ENCODE data around the gene EPB41L2.

EPB41L2 gene

DNA sequence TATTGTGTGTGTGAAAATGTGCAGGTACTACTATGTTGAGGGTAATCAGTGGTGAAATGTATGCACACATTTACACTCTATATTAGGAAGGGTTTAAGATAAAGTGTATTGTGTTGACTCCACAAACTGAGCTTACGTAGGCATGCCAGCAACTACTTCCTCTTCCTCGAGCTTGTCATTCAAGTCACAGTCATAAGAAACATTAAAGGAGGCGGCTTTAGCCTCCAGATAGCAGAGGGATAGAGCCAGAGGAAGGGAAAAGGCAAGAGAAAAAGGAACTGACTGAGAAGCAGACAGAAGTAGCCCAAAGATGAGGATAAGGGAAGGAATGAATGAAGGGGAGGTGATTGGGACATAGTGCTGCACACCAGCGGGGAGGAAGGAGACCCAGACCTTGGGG is 180.7 kb downstream of the EPB41L2 start:
- no peak for DNase-seq
- H3K4me3 Mint-ChIP-seq, result no peak overlapping the region
- no peaks in the 10 kb centered on the region for H3K9me3 Mint-ChIP-seq

DNA sequence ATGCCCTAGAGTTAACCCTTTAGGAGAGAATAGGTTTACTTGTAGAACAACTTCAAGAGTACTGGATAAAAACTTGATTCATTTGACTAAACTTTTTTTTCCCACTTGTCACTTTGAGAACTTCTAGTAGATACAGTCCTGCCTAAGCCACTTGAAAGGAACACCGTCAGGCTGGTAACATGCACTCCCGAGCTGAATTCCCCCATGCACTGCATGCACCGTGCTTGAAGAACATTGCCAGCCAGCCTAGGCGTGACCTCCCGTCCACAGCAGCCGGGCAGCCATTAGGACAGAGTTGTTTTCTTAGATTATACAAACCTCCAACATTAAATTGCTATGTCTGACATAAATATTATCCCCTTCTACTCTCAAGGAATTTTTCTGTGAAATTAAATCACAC is 183.2 kb downstream of the EPB41L2 start:
- Mint-ChIP-seq H3K27ac (peak overlapping the region; percentile 42), H3K27me3 (ENCODE audit: low read depth, poor library complexity) (no peaks in the 10 kb centered on the region), H3K4me1 (no peaks in the 10 kb centered on the region), H3K36me3 (ENCODE audit: low read depth) (peaks cover 12% of the 10 kb centered on the region), H3K9me3 (no peaks in the 10 kb centered on the region), H3K4me3 (no peak overlapping the region)
- TF ChIP-seq, protein P1, sequence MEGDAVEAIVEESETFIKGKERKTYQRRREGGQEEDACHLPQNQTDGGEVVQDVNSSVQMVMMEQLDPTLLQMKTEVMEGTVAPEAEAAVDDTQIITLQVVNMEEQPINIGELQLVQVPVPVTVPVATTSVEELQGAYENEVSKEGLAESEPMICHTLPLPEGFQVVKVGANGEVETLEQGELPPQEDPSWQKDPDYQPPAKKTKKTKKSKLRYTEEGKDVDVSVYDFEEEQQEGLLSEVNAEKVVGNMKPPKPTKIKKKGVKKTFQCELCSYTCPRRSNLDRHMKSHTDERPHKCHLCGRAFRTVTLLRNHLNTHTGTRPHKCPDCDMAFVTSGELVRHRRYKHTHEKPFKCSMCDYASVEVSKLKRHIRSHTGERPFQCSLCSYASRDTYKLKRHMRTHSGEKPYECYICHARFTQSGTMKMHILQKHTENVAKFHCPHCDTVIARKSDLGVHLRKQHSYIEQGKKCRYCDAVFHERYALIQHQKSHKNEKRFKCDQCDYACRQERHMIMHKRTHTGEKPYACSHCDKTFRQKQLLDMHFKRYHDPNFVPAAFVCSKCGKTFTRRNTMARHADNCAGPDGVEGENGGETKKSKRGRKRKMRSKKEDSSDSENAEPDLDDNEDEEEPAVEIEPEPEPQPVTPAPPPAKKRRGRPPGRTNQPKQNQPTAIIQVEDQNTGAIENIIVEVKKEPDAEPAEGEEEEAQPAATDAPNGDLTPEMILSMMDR (IDR thresholded peaks at IDR 0.05), result no peak
- no peak for DNase-seq

More for the DNA sequence above, 180.7 kb downstream of the EPB41L2 start:
- Mint-ChIP-seq H3K27me3 (ENCODE audit: low read depth, poor library complexity) (no peaks in the 10 kb centered on the region), H3K36me3 (ENCODE audit: low read depth) (peaks cover 21% of the 10 kb centered on the region), H3K4me1 (no peaks in the 10 kb centered on the region), H3K27ac (no peak overlapping the region)
- TF ChIP-seq, protein P1 (IDR thresholded peaks at IDR 0.05), result no peak

DNA sequence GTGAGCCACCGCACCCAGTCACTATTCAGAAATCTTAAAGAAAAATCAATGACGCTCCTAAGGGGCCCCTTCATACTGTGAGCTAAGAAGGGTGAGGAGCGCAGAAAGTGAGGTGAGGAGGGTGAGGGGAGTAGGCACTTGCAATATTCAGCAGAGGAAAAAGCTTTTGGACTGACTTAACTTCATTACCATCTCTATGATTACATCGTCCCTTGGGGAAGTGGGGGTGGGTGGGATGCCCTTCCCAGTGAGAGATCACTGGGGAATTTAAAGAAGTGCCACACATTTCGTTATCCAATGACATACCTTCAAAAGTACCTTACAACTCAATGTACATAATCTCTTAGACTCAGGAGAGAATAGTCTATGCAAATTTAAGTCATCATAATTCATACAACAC is 189.3 kb downstream of the EPB41L2 start:
- no peak for DNase-seq
- Mint-ChIP-seq H3K9me3 (no peaks in the 10 kb centered on the region), H3K4me3 (no peak overlapping the region), H3K36me3 (ENCODE audit: low read depth) (peaks cover 11% of the 10 kb centered on the region), H3K27ac (no peak overlapping the region), H3K27me3 (ENCODE audit: low read depth, poor library complexity) (no peaks in the 10 kb centered on the region), H3K4me1 (peaks cover 4% of the 10 kb centered on the region)
- TF ChIP-seq, protein P1 (IDR thresholded peaks at IDR 0.05), result no peak

DNA sequence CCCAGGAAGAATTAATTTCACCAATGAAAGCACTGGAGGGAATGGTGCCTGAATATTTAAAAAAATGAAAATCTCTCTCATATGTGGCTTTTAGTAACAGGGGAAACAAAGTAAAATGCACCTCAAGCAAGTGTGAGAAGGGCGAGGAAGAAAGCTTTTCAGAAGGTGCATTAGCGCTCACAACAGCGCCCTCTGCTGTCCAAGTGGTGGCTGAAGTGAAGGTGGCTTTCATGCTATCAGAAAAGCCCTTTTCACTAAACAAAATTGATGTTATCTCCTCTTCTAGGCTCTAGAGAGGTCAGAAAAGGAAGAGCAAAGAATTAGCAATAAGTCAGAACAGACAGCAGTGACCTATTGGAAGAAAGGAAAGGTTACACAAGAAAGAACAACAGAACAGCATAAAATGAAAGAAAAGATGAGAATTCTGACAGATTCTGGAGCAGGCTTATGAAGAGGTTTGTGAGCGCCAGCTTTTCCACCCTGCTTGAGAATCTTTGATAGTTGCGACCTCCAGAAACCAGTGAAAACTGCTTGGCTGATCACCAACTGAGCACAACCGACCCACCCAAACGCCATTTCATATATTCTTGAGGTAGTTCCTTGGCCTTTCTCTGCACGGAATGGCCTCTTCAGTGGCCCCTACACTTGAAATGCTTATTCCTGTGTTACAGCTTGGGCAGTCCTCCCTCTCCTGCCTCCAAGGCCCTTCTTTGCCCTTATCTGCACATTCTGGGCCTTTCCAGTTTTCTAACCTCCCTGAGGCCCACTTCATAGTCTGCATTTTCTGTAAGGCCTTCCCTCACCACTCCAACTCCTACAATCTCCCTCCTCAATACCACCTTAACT is 190.6 kb downstream of the EPB41L2 start:
- Mint-ChIP-seq H3K4me3 (no peak overlapping the region), H3K36me3 (ENCODE audit: low read depth) (peaks cover 11% of the 10 kb centered on the region), H3K9me3 (no peaks in the 10 kb centered on the region), H3K27ac (peak overlapping the region; percentile 48), H3K4me1 (peaks cover 4% of the 10 kb centered on the region), H3K27me3 (ENCODE audit: low read depth, poor library complexity) (no peaks in the 10 kb centered on the region)
- DNase-seq, result peak; percentile 83
- TF ChIP-seq, protein P1 (IDR thresholded peaks at IDR 0.05), result peak; percentile 93

GRCh38 chr6:130870179-130870880 is 192.7 kb downstream of the EPB41L2 start:
- no peaks in the 10 kb centered on the region for H3K9me3 Mint-ChIP-seq
- no peak overlapping the region for H3K27ac Mint-ChIP-seq
- no peak for DNase-seq
- H3K36me3 Mint-ChIP-seq (ENCODE audit: low read depth), result peaks cover 15% of the 10 kb centered on the region
- H3K27me3 Mint-ChIP-seq (ENCODE audit: low read depth, poor library complexity), result no peaks in the 10 kb centered on the region
- peaks cover 4% of the 10 kb centered on the region for H3K4me1 Mint-ChIP-seq
- no peak overlapping the region for H3K4me3 Mint-ChIP-seq
- TF ChIP-seq, protein P1 (IDR thresholded peaks at IDR 0.05), result no peak

Measured in nephron progenitor cell (in vitro differentiated cells).